SU-DHL-6 (cell line): ENCODE results near the gene MAPK6.

Experiments used
- CTCF ChIP-seq: fragments of 200-600 bp; sonication (generic); IDR thresholded peaks from one replicate; pipeline ENCODE4 v1.5.1; 2017; ENCODE audit warnings: antibody characterized with exemption, mild to moderate bottlenecking, low read length, moderate library complexity; ENCODE audit not compliant: insufficient read depth, poor library complexity, severe bottlenecking
- EZH2phosphoT487 ChIP-seq: fragments of 200-600 bp; sonication (generic), shearing (Covaris generic); conservative IDR thresholded peaks from 2 replicates; pipeline ENCODE4 v1.6.1; 2018; ENCODE audit warnings: mild to moderate bottlenecking, antibody characterized with exemption, low read length, moderate library complexity, mixed read lengths

DNA sequence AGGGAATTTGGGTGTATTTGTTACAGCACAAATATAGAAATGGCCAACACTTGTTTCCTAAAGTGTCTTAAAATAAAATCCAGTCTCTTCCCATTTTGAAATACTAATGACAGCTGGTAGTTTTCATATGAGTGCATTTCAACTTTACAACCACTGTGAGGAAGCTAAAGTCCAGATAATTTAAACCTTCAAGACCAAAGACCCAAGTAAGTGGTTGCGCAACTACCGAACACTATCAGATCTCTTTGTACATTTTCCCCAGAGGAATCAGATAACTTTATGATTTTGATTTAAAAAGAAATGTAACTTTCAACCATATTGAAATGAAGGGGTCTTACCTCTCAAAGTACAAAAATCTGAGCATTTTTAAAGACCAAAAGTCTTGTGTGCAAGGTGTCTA, 79.3 kb downstream of the MAPK6 start:
- TF ChIP-seq CTCF = no peak
- no peak for TF ChIP-seq EZH2phosphoT487
